Central memory CD8-positive, alpha-beta T cell (primary cell): ENCODE results near the gene CD68.
A peak's percentile ranks its signal among the peaks of the same experiment; 100 is the strongest.

ENCODE experiments used
- ATAC-seq: fragments of 150-1000 bp; cut with Tn5 transposase; replicated peaks from 2 replicates; pipeline ENCODE4 v1.10.0; 2022; ENCODE audit warnings: mild to moderate bottlenecking, moderate FRiP score, moderate number of reproducible peaks; ENCODE audit not compliant: poor library complexity, severe bottlenecking; ENCODE audit errors: extremely low read depth
- DNase-seq, 2 donors: peaks; one replicate each; pipeline ENCODE4 v3.0.0; 2021; ENCODE audit warnings: low spot score in 2 of 2
- H3K27ac Mint-ChIP-seq: one replicate; pipeline ENCODE4 v1.8.0; 2022; ENCODE audit warnings: low read depth, mild to moderate bottlenecking, moderate library complexity, mixed read lengths
- H3K27me3 Mint-ChIP-seq: one replicate; pipeline ENCODE4 v1.8.0; 2022; ENCODE audit warnings: mixed read lengths
- H3K36me3 Mint-ChIP-seq: one replicate; pipeline ENCODE4 v1.8.0; 2022; ENCODE audit warnings: mild to moderate bottlenecking, moderate library complexity, mixed read lengths; ENCODE audit not compliant: insufficient read depth
- H3K4me1 Mint-ChIP-seq: one replicate; pipeline ENCODE4 v1.8.0; 2022; ENCODE audit warnings: mixed read lengths
- H3K4me3 Mint-ChIP-seq: one replicate; pipeline ENCODE4 v1.8.0; 2022; ENCODE audit warnings: mild to moderate bottlenecking, moderate library complexity, mixed read lengths
- H3K9me3 Mint-ChIP-seq: one replicate; pipeline ENCODE4 v1.8.0; 2022; ENCODE audit warnings: mixed read lengths

Gene CD68

DNA sequence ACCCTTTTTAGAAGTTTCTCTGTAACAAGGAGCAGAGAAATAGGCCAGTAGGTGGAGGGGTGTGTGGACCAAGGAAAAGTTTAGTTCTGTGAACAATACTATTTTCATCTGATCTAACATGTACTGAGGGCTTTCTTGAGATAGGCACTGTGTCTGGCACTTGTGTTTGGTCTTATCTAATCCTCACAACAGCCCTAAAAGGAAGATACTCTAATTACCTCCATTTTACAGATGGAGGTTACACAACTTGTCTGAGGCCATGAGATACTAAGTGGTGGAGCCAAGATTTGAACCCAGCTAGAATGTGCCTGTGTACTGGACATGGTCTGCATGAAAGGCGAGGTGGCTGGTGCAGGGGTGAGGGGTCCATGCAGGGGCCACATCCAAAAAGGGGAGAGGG, 26.1 kb upstream of the CD68 start:
- DNase-seq (no peak), ATAC-seq (no peak)
- no peaks in the 10 kb centered on the region for H3K27me3 Mint-ChIP-seq
- peaks cover 4% of the 10 kb centered on the region for H3K36me3 Mint-ChIP-seq
- peaks cover 44% of the 10 kb centered on the region for H3K4me1 Mint-ChIP-seq
- H3K4me3 Mint-ChIP-seq = no peak overlapping the region
- H3K27ac Mint-ChIP-seq = no peak overlapping the region
- no peaks in the 10 kb centered on the region for H3K9me3 Mint-ChIP-seq

DNA sequence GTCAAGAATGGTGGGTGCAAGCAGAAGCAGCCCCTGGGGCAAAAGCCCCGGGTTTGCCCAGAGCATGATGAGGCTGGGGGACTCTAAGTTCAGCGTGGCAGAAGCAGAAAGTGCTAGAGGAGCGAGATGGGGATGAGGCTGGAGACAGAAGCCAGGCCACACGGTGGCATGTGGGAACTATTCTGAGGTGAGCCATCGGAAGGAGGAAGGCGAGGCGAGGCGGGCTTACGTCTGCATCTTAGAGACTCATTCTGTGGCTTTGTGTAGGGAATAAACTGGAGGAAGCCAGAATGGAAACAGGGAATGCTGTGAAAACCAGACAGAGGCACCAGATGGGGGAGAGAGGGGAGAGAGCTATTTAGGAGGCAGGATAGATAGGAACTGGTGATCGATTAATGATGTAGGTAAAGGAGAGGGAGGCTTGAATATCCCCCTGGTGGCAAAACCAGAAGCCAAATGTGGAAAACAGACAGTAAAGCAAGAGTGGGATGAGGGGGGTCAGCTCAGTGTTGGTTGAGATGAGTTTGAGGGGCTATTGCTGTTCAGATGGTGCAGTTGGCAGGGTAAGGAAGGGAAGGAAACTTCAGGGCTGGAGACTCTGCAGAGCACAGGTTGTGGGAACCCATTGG, 24.0 kb upstream of the CD68 start:
- Mint-ChIP-seq H3K27me3 (no peaks in the 10 kb centered on the region), H3K27ac (no peak overlapping the region), H3K36me3 (peaks cover 5% of the 10 kb centered on the region), H3K4me1 (peaks cover 43% of the 10 kb centered on the region), H3K4me3 (no peak overlapping the region), H3K9me3 (no peaks in the 10 kb centered on the region)
- ATAC-seq (no peak), DNase-seq (no peak)

DNA sequence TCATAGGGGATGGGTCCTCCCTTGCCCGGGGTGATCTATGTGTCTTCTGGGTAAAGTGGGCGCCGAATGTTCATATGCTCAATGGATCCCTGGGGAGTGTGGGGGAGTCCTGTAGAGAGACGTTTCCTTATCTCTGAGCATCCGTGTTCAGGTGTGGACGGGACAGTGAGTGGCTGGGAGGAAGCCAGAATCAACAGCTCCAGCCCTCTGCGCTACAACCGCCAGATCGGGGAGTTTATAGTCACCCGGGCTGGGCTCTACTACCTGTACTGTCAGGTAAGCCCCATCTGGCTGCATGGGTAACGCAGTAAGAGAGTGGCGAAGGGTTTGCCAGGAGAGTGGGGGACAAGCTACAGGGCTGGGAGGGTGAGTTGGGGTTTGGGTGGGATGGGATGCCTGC, 22.8 kb upstream of the CD68 start:
- H3K4me3 Mint-ChIP-seq = no peak overlapping the region
- no peaks in the 10 kb centered on the region for H3K9me3 Mint-ChIP-seq
- ATAC-seq = no peak
- no peak for DNase-seq
- H3K27ac Mint-ChIP-seq = no peak overlapping the region
- H3K36me3 Mint-ChIP-seq = peaks cover 13% of the 10 kb centered on the region
- H3K27me3 Mint-ChIP-seq = no peaks in the 10 kb centered on the region
- H3K4me1 Mint-ChIP-seq = peaks cover 46% of the 10 kb centered on the region

DNA sequence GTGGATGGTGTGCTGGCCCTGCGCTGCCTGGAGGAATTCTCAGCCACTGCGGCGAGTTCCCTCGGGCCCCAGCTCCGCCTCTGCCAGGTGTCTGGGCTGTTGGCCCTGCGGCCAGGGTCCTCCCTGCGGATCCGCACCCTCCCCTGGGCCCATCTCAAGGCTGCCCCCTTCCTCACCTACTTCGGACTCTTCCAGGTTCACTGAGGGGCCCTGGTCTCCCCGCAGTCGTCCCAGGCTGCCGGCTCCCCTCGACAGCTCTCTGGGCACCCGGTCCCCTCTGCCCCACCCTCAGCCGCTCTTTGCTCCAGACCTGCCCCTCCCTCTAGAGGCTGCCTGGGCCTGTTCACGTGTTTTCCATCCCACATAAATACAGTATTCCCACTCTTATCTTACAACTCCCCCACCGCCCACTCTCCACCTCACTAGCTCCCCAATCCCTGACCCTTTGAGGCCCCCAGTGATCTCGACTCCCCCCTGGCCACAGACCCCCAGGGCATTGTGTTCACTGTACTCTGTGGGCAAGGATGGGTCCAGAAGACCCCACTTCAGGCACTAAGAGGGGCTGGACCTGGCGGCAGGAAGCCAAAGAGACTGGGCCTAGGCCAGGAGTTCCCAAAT, 22.2 kb upstream of the CD68 start:
- peaks cover 47% of the 10 kb centered on the region for H3K4me1 Mint-ChIP-seq
- no peak overlapping the region for H3K4me3 Mint-ChIP-seq

DNA sequence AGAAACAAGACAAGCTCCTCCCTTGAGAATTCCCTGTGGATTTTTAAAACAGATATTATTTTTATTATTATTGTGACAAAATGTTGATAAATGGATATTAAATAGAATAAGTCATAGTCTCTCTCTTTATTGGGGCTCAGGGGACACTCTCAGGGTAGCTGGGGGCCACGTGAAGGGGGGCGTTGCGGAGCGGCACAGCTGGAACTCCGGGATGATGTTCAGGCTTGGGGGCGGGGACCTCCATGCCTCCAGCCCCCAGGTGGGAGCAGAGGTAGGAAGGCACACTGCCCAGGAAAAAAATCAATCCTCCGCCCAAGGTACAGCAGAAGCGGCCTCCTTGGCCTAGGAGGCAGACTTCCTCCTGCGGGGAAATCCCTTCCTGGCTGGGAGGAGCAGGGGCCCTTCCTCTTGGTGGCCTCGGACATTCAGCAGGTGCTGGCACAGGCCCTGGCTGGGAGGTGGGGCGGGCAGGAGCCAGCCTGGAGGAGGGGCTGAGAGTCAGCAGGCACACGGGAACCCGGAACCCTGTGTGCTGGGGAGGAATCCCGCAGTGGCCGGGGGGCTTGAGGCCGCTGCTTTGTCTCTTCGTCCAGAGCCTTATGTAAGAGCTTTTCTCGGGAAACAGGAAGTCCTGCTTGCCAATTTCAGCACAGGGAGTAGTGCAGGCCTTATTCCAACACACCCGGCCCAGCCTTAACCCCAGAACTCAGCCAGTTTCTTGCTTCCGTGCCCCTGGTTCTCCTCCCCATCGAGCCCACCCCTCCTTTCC, 21.5 kb upstream of the CD68 start:
- H3K27ac Mint-ChIP-seq = no peak overlapping the region
- peak overlapping the region; percentile 86 for H3K4me3 Mint-ChIP-seq
- no peak for ATAC-seq

More for the DNA sequence above, 22.2 kb upstream of the CD68 start:
- no peak overlapping the region for H3K27ac Mint-ChIP-seq
- no peak for ATAC-seq
- no peaks in the 10 kb centered on the region for H3K9me3 Mint-ChIP-seq
- no peak for DNase-seq
- H3K36me3 Mint-ChIP-seq = peaks cover 14% of the 10 kb centered on the region
- no peaks in the 10 kb centered on the region for H3K27me3 Mint-ChIP-seq

DNA sequence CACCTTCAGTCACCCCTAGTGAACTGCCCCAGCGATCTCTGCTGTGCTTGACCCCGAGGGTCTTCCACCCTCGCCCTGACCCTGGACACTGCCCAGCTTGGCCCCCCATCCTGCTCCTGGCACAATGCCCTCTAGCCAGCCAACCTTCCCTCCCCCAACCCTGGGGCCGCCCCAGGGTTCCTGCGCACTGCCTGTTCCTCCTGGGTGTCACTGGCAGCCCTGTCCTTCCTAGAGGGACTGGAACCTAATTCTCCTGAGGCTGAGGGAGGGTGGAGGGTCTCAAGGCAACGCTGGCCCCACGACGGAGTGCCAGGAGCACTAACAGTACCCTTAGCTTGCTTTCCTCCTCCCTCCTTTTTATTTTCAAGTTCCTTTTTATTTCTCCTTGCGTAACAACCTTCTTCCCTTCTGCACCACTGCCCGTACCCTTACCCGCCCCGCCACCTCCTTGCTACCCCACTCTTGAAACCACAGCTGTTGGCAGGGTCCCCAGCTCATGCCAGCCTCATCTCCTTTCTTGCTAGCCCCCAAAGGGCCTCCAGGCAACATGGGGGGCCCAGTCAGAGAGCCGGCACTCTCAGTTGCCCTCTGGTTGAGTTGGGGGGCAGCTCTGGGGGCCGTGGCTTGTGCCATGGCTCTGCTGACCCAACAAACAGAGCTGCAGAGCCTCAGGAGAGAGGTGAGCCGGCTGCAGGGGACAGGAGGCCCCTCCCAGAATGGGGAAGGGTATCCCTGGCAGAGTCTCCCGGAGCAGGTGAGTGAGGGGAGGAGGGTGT, 20.7 kb upstream of the CD68 start, which contains the start of gene TNFSF13:
TNFSF13 (plus strand) TSS at position 207 of the 776 bp plus-strand sequence; CDS start at position 497, 290 bp downstream.
- Mint-ChIP-seq H3K4me3 (peak within 1 kb of the TSS; percentile 86), H3K27ac (peak within 1 kb of the TSS; percentile 32), H3K27me3 (no peaks in the 10 kb centered on the region), H3K36me3 (peaks cover 22% of the 10 kb centered on the region), H3K9me3 (no peaks in the 10 kb centered on the region), H3K4me1 (peaks cover 41% of the 10 kb centered on the region)
- DNase-seq (no peak), ATAC-seq (no peak)

More for the DNA sequence above, 21.5 kb upstream of the CD68 start:
- Mint-ChIP-seq H3K9me3 (no peaks in the 10 kb centered on the region), H3K4me1 (peaks cover 47% of the 10 kb centered on the region), H3K36me3 (peaks cover 21% of the 10 kb centered on the region), H3K27me3 (no peaks in the 10 kb centered on the region)
- no peak for DNase-seq

DNA sequence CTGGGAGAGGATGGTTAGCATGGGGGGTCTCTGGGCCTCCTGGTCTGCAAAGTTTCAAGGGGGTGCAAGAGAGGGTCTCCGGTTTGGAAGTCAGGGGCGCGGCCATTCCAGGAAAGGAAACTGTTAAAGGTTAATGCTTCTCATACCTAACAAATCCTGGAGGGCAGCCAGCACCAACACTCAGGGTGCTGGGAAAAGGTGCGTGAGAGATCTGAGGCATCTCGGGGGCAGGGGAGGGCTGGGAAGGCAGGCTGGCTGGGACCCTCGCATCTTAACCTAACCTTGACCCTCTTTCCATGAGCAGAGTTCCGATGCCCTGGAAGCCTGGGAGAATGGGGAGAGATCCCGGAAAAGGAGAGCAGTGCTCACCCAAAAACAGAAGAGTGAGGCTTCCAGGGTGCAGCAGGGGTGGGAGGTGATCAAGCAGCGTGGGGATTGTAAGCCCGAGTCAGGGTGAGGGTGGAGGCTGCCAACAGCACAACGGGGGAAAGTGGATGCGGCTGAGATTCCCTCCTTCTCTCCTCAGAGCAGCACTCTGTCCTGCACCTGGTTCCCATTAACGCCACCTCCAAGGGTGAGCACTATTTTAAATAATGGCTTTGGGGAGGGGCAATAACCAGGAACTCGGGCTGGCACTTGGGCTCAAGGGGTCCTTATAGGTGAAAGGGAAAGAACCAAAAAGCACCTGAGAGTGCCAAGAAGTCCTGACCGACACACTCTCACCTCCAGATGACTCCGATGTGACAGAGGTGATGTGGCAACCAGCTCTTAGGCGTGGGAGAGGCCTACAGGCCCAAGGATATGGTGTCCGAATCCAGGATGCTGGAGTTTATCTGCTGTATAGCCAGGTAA, 19.9 kb upstream of the CD68 start:
- H3K36me3 Mint-ChIP-seq = peaks cover 22% of the 10 kb centered on the region
- peaks cover 40% of the 10 kb centered on the region for H3K4me1 Mint-ChIP-seq
- DNase-seq (no peak), ATAC-seq (no peak)
- peak overlapping the region; percentile 32 for H3K27ac Mint-ChIP-seq
- peak overlapping the region; percentile 86 for H3K4me3 Mint-ChIP-seq
- H3K27me3 Mint-ChIP-seq = no peaks in the 10 kb centered on the region
- no peaks in the 10 kb centered on the region for H3K9me3 Mint-ChIP-seq

DNA sequence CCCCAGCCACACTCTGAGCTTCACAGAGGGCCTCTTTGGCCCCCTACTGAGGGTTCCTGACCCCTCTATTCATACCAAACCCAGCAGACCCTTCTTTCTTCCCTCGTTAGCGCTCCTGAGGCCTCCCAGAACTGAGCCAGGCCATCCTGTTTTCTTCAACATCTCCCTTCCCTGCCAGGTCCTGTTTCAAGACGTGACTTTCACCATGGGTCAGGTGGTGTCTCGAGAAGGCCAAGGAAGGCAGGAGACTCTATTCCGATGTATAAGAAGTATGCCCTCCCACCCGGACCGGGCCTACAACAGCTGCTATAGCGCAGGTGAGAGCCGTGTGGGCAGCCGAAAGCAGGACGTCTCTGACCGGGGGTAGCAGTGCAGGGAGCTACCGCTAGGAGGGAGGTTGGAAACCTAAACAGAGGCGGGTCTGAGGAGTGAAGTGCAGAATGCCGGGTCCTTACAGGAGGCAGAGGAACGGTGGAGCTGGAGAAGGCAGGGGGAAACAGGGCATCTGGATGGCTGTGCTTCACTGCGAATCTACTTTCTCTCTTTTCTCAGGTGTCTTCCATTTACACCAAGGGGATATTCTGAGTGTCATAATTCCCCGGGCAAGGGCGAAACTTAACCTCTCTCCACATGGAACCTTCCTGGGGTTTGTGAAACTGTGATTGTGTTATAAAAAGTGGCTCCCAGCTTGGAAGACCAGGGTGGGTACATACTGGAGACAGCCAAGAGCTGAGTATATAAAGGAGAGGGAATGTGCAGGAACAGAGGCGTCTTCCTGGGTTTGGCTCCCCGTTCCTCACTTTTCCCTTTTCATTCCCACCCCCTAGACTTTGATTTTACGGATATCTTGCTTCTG, 19.0 kb upstream of the CD68 start:
- DNase-seq (no peak), ATAC-seq (no peak)
- no peaks in the 10 kb centered on the region for H3K27me3 Mint-ChIP-seq
- H3K27ac Mint-ChIP-seq = peak overlapping the region; percentile 97
- H3K4me1 Mint-ChIP-seq = peaks cover 35% of the 10 kb centered on the region
- H3K36me3 Mint-ChIP-seq = peaks cover 22% of the 10 kb centered on the region
- no peaks in the 10 kb centered on the region for H3K9me3 Mint-ChIP-seq
- H3K4me3 Mint-ChIP-seq = peak overlapping the region; percentile 86

DNA sequence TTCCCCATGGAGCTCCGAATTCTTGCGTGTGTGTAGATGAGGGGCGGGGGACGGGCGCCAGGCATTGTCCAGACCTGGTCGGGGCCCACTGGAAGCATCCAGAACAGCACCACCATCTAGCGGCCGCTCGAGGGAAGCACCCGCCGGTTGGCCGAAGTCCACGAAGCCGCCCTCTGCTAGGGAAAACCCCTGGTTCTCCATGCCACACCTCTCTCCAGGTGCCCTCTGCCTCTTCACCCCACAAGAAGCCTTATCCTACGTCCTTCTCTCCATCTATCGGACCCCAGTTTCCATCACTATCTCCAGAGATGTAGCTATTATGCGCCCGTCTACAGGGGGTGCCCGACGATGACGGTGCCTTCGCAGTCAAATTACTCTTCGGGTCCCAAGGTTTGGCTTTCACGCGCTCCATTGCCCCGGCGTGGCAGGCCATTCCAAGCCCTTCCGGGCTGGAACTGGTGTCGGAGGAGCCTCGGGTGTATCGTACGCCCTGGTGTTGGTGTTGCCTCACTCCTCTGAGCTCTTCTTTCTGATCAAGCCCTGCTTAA, 18.3 kb upstream of the CD68 start:
- peak; percentile 78 for ATAC-seq
- peaks cover 28% of the 10 kb centered on the region for H3K36me3 Mint-ChIP-seq
- peaks cover 33% of the 10 kb centered on the region for H3K4me1 Mint-ChIP-seq
- no peaks in the 10 kb centered on the region for H3K27me3 Mint-ChIP-seq
- H3K9me3 Mint-ChIP-seq = no peaks in the 10 kb centered on the region
- H3K27ac Mint-ChIP-seq = peak overlapping the region; percentile 97
- H3K4me3 Mint-ChIP-seq = peak overlapping the region; percentile 86
- peak; percentile 66 to 72 for DNase-seq

DNA sequence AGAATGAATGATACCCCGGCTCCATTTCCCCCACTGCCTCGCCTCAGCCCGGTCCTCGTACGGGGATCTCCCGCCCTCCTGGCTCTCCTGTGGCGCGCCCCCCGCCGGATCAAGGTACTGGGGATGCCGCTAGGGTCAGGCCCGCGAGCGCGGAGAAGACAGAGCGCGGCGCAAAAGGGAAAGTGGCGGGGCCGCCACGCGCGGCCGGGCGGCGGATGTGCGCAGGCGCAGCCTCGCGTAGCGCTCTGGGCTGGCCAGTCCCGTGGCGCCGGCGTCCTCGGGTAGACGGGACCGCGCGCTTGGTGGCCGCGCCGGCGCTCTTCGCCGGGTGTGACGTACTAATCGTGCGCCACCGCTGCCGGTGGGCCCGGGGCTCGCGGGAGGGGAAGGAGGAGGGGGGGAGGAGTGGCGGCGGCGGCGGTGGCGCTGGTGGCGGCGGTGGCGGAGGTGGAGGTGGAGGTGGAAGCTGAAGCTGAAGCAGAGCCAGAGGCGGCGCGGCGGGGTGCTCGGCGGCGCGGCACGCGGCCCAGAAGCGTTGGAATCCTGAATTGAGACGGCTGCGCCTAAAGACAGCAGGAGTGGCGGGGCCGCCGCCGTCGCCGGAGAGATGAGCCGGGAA, 17.7 kb upstream of the CD68 start, which contains the start of gene SENP3:
SENP3 (plus strand) TSS at position 331 of the 619 bp plus-strand sequence. CDS start 1,158 bp downstream, outside the sequence.
- H3K27me3 Mint-ChIP-seq = no peaks in the 10 kb centered on the region
- H3K4me3 Mint-ChIP-seq = peak within 1 kb of the TSS; percentile 86
- peak within 1 kb of the TSS; percentile 97 for H3K27ac Mint-ChIP-seq
- peak; percentile 72 to 80 for DNase-seq
- peaks cover 31% of the 10 kb centered on the region for H3K36me3 Mint-ChIP-seq
- no peaks in the 10 kb centered on the region for H3K9me3 Mint-ChIP-seq
- ATAC-seq = peak; percentile 89
- H3K4me1 Mint-ChIP-seq = peaks cover 33% of the 10 kb centered on the region
